GM12801 (cell line): ENCODE data around the gene PCGF3.

Experiments used
- CTCF ChIP-seq: IDR thresholded peaks from one replicate; pipeline ENCODE4 v1.5.1; 2011; ENCODE audit warnings: control low read depth; ENCODE audit not compliant: insufficient read length; ENCODE audit errors: extremely low read depth

The PCGF3 gene

GRCh38 chr4:679104-679481 lies 26.5 kb upstream of the PCGF3 start:
- TF ChIP-seq CTCF, result no peak

- no peak for TF ChIP-seq CTCF
Measured at GRCh38 chr4:679629-680028, 26.0 kb upstream of the PCGF3 start.

GRCh38 chr4:680091-680490 lies 25.5 kb upstream of the PCGF3 start:
- no peak for TF ChIP-seq CTCF

- TF ChIP-seq CTCF, result no peak
Measured at GRCh38 chr4:680551-680927, 25.1 kb upstream of the PCGF3 start.

GRCh38 chr4:680928-681645 lies 24.5 kb upstream of the PCGF3 start:
- no peak for TF ChIP-seq CTCF

- TF ChIP-seq CTCF, result no peak
Measured at GRCh38 chr4:681736-682451, 23.7 kb upstream of the PCGF3 start.

- no peak for TF ChIP-seq CTCF
Measured at GRCh38 chr4:682490-683172, 23.0 kb upstream of the PCGF3 start.
